HG03520 (cell line): Measurements from ENCODE around the gene ASB13.

Source experiments
- ATAC-seq: cut with Tn5 transposase; IDR thresholded peaks from one replicate; pipeline ENCODE4 v1.9.1; 2021; ENCODE audit warnings: mild to moderate bottlenecking, moderate library complexity; ENCODE audit not compliant: unreplicated experiment

ASB13 gene

GRCh38 chr10:5666008-5666840 lies at the start of gene ASB13:
TSS of gene ASB13 (minus strand) at chr10:5666595. CDS start at chr10:5666551, 44 bp downstream.
- no peak for ATAC-seq

- no peak for ATAC-seq
These were observed 45.2 kb upstream of the ASB13 start for GRCh38 chr10:5711642-5712041.

- ATAC-seq: no peak
These were observed 44.5 kb upstream of the ASB13 start for GRCh38 chr10:5710859-5711258.

- ATAC-seq: no peak
These were observed 43.5 kb upstream of the ASB13 start for GRCh38 chr10:5709865-5710264.

GRCh38 chr10:5708356-5708755 lies 42.0 kb upstream of the ASB13 start:
- ATAC-seq: no peak

GRCh38 chr10:5698062-5698461 lies 31.7 kb upstream of the ASB13 start:
- ATAC-seq: no peak

GRCh38 chr10:5697342-5697741 lies 30.9 kb upstream of the ASB13 start:
- no peak for ATAC-seq

GRCh38 chr10:5694573-5694972 lies 28.2 kb upstream of the ASB13 start:
- ATAC-seq: no peak

- ATAC-seq: peak; percentile 75
These were observed 26.3 kb upstream of the ASB13 start for GRCh38 chr10:5692461-5693358.

- ATAC-seq: no peak
These were observed 25.4 kb upstream of the ASB13 start for GRCh38 chr10:5691786-5692185.

GRCh38 chr10:5688587-5688986 lies 22.2 kb upstream of the ASB13 start:
- no peak for ATAC-seq

GRCh38 chr10:5685764-5686240 lies 19.4 kb upstream of the ASB13 start:
- ATAC-seq: no peak

GRCh38 chr10:5684971-5685763 lies 18.8 kb upstream of the ASB13 start:
- peak; percentile 42 for ATAC-seq

- peak; percentile 68 for ATAC-seq
These were observed 18.0 kb upstream of the ASB13 start, which contains the start of gene TASOR2 for GRCh38 chr10:5684318-5684970. TSS of gene TASOR2 (plus strand) at chr10:5684838. CDS start at chr10:5720643, 35,805 bp downstream.

- no peak for ATAC-seq
These were observed 16.7 kb upstream of the ASB13 start for GRCh38 chr10:5683065-5683464.

- no peak for ATAC-seq
These were observed 15.5 kb upstream of the ASB13 start for GRCh38 chr10:5681930-5682329.

- no peak for ATAC-seq
These were observed 13.2 kb upstream of the ASB13 start for GRCh38 chr10:5679606-5680005.

- no peak for ATAC-seq
These were observed 12.6 kb upstream of the ASB13 start for GRCh38 chr10:5679037-5679435.

- ATAC-seq: no peak
These were observed 12.1 kb upstream of the ASB13 start for GRCh38 chr10:5678397-5679036.
